Activated CD4-positive, alpha-beta T cell treated with anti-CD3 and anti-CD28 coated beads, Interleukin-2, amount 50 U/mL, for 1 hour (primary cell): Measurements from ENCODE around the gene SGCD.

Experiments
- DNase-seq: peaks from one replicate; pipeline ENCODE4 v3.0.0-alpha.2; 2020

The SGCD gene

DNA sequence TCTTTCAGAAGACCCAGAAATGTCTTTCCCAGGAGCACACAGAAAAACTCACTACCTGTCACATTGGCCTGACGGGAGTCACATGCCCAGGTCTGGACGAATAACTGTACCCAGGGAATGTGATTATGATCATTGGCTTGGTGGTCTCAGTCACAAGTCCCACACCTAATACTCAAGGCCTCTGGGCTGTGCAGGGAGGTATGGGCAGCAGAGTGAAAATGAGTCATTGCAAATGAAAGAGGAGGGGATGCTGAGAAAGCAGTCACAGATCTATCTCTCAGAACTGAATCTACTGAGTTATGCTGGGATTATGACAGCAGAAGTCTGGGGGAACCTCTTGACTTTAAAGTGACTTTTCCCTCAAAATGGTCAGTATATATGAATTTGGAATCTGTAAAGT is 36.9 kb downstream of the SGCD start:
- DNase-seq = no peak

DNA sequence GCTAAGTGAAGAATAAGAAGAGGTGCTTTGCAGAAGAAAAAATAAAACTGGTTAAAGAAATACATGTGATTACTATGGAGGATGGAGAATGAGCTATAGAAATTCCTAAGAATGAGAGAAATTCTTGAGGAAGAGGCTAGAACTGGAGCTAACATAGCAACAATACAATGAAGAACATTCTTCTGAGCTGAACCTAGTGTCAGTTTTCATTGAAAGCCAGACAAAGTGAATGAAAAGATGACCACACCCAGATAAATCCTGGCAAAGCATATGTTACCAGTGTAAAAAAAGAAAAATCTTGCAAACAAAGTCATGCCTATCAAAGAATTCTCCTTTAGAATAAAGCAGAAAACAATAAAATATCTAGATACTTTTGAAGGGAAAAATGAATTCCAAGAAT is 39.6 kb downstream of the SGCD start:
- DNase-seq = no peak

DNA sequence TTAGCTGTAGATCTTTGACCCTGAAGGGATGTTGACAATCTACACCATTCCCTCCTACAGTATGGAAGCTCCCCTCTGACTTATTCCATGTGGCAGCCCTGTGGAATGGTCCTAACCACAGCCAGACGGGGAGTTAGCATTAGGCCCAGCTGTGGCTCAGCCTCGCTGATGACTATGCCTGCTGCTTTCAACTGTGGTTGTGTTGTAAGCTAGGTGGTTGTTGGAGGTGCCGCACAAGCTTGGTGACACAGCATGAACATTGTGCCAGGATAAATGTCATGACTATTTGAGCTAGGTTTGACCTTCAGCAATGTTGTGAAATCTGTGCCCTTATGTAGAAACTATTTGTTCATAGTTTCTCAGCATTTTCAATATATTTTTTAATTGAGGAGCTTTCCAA is 40.6 kb downstream of the SGCD start:
- no peak for DNase-seq

DNA sequence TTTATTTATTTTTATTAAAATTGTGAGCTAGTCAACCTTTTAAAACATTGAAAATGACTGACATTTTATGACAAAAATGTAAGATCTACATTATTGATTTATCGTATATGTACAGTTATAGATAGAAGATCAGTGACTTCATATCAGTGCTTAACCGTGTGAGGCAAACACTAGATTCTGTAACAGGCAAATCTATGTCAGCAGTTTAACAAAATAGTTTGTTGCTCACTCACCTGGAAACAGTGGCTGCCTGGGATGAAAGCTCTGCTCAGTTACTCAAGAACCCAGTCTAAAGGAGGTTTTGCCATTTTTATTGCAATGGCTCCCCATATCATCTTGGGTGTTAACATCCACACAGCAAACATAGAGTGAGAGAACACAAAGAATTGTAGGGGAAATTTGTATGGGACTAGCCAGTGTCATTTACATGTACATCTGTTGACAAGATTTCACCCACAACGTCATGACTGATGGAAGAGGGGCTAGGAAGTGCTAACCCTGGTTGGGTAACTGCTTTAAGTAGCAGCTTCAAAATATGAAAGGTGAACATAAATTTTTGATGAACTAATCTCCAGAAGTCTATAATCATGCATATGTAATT is 49.0 kb downstream of the SGCD start:
- DNase-seq = no peak

DNA sequence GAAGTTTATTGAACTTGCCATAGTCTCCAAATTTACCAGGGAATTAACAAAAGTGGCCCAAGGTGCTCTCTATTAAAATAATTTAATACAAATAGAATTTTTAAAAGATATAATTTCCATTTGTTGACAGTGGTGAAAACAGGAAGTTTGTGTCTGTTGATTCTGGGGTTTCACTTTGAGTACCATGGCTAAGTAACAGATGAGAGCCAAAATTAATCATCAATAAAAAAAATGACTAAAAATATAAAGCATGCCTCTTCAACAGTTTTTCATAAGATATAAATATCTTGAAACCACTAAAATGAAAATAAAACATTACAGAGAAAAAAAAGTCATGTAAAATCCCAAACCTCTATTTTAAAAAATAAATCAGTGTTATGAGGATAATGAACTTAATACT is 49.8 kb downstream of the SGCD start:
- DNase-seq = no peak

DNA sequence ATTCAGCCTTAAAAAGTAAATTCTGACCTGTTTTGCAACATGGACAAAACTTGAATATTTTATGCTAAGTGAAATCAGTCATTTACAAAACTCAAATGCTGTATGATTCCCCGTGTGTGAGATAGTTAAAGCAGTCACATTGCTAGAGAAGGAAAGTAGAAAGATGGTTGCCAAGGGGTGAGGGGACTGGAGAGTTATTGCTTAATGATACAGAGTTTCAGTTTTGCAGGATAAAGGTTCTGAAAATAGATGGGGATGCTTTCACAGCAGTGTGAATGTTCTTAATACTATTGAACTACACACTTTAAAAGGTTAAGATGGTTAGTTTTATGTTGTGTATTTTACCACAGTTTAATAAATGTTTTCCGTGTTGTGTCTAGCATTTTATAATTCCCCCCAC is 51.2 kb downstream of the SGCD start:
- no peak for DNase-seq

DNA sequence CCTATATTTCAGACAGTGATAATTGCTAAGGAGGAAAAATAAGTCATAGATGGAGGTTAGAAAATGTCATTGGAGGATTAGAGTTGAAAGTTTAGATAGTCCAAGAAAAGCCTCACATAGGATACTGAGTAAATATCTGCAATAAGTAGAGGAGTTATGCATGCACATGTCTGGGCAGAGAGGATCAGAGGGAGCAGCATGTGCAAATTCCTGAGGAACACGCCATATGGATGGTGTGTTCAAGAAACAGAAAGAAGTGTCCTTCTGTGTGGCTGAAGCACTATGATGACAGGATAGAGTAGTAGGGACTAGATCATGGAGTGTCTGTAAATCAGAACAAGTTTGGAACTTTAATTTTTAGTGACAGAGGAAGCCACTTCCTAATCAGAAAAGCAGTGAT is 52.2 kb downstream of the SGCD start:
- DNase-seq = no peak

DNA sequence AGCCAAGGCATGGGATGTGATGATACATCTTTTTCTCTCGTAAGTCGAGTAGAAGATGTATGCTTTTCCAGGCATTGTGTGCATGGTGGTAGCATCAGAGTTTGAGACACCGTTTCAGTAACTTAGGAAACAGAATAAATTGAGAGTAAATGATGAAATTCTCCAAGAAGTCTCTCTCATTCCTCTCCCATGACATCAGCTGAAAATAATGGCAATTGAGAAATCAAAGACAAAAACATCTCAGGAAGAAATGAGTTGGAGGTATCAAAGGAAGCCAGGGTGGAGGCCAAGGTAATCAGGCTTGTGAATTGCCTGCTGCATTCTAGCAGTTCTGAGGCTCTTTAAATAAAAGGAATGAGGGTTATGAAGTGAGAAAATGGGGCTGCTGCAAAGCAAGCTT is 53.9 kb downstream of the SGCD start:
- no peak for DNase-seq

DNA sequence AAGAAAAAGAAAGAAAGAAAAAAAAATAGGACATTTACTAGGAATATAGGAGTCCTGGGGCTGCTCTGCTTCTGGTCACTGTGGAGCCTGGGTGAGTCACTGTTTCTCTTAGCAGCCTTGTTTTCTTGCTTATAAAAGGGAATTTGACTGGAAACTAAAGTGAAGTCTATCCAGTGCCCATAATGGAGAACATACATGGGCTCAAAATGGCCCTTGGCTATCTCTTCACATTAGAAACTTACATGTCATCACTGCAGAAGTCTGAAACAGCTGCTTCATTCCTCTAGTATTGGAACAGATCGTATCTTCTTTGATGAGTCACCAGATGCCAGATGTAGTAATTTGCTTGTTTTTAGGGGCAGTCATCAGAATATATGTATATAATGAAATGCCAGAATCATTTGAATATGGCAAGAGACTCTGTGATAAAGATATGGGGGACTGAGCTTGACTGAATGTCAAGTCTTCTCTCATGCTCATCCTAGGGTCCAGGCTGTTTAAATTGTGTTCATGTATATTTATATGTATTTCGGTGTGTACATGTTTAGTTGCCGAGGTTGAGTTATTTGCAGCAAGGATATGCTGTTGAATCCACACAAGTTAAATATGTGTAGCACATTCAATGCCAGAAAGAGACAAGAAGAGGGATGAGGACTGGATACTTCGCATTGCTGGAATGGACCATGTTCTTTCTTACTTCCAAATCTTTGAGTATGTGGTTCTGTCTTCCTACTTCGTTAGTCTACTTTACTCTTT is 56.7 kb downstream of the SGCD start:
- DNase-seq = no peak

DNA sequence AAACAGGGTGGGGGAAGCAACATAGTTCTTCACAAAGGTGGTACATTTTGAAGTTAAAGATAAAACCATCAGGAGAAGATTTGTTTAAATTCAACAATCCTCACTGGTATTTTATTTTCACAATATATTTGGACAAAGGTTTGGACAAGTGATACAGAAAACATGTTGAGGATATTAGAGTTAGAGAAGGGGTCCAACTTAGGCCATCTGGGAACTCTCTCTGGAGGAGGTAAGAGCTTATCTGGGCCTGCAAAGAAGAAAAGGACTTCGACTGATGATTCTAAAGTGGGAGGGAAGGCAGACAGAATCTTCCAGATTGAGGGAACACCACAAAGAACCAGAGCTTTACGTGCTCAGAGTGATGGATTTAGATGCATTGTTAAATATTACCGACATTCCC is 58.5 kb downstream of the SGCD start:
- no peak for DNase-seq

DNA sequence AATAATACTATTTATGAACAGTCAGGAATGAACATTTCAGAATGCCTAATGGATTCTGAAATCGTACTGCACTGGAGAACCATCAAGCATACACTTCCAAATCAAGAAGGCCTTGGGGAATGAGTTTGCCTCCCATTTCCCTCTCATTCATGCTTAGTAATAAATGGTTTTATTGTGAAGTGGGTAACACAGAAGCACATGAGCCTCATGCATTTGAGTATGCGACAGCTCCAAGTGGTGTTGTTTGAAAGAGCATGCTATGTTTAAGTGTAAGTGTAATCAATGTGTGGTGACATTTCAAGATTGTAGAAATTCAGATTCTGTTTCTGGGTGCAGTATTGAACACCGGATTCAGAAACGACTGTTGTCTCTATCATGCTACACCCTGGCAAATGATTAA is 60.0 kb downstream of the SGCD start:
- DNase-seq = no peak

DNA sequence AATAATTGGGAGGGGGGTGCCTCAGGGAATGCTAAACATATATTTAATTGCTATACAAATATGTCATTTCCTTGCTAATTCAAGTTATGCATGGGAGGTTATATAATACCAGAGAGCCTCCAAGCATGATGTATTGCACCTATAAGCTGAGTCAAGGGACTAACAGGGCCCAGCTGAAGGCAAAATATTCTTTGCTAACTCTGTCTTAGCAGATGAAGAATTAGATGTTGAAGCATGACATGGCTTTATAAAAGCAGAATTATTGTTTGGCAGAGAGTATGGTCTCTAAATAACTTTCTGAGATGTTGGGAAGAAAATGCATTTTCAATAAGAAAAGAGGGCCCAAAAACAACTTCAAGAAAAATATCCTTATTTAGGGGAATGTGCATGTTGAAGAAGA is 60.4 kb downstream of the SGCD start:
- DNase-seq = no peak

DNA sequence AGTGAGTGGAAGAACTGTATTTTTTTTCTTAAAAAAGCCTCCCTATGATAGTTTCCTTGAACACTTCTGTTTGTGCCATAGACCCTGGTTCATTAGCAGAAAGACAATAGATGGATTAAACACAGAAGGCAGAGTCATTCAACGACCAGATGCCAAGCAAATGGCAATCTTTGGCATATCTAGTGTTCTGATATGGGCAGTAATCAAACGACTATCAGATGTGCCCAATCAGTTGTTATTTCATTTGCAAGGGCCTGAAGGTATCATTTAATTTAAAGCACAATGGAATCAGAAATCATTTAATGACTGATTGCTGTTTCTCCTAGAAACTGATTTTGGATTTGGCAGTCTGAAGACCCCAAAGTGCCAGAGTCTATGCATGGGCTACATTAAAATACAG is 61.3 kb downstream of the SGCD start:
- DNase-seq = no peak

DNA sequence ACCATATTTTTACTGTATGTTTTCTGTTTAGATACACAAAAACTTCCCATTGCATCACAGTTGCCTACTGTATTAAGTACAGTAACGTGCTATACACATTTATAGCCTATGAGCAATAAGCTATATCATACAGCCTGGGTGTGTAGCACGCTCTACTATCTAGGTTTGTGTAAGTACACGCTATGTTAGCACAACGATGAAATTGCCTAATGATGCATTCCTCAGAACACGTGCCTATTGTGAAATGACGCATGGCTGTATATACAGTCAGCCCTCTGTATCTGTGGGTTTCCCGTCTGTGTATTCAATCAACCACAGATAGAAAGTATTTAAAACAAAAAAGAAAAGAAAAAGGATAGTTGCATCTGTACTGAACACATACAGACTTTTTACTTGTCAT is 64.2 kb downstream of the SGCD start:
- DNase-seq = no peak

DNA sequence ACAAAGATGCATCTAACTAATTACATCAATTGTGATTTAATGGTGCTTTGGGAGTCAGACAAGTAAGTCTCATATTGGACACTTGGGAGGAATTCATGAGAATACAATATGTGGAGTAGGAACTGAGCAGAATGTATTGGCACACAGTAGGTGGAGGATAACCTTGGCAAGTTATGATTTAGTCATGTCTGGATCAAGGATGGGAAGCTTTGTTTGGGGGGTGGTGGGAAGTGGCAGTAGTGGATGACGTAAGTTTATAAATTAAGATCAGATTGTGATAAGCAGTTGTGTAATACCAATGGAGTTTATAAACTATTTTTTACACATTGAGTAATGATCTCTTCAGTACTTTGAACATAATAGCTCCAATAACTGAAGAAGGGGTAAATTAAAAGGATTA is 67.0 kb downstream of the SGCD start:
- no peak for DNase-seq

DNA sequence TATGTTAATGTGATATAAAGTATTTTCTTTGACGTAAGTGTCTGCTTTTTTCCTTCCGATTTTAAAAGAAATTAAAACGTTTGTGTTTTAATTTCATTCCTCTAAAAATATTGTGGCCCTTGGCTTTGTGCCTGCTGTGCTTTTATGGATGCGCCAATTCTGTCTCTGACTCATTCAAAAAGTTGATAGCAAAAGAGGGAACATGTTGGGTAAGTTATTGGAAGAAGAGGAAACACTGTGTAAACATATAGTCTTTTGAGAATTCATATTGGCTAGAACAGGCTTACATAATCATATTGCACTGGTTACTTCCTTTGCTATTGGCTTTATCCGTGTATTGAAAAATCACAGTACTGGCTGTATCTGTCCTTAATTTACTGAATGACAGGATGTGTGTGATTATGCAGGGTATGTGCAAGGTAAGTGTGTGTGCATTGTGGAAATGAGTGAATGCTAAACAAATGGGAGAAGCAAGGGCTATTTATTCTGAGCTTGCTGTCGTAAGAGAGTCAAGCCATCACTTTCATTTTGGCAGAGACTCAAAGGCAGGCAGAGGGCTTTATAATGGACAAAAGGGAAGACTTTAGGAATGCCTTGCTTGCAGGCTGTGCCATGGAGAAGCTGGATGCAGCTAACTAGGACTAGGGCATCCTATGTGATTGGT is 67.8 kb downstream of the SGCD start:
- DNase-seq = no peak

DNA sequence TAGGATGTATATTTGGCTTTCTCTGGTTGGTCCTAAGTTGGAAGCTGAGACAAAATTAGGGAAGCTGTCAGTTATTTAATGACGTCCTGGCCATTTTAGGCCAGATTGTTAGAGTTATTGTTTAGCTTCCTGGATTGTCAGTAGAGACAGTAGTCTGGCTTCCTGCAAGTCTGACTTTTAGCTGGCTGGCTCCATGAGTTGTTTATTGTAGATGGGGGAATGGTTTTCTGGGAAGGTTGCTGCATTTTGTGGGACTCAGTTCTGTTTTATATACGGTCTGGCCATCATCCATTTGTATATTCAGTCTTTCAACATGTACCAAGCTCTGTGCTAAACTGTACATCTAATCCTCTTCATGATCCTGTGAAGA is 68.3 kb downstream of the SGCD start:
- no peak for DNase-seq

DNA sequence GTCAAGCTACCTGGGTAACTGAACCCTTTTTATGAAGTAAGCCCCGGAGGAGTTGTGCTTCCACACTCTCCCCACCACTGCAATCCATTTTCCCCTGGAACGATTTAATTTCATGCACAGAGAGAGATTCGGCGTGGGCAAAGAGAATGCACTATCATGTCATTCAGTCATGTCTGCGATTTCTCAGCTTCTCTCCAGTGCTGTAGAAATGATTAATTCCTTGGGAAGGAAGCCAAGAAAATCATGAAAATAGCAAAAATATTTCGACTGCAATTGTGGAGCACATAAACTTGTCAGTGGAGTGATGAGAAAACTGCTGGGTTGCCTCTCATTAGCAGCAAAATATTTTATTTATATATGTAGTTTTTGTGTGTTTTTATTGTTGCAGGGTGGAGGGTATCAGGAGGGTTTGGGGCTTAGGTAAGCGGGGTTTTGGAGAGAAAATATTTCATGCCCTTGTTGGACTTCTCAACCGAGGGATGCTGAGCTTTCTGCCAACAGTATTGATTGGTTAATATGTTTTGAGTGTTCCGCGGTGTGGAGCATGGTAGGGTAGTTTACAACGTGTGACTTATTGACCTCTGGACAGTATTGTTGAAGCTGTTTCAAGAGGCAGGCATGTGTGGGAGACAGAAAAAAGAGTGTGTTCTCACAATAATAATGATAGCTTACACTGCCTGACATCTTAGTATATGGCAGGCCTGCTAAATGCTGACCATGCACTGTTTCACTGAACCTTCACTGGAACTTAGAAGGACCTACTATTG is 69.3 kb downstream of the SGCD start:
- no peak for DNase-seq

DNA sequence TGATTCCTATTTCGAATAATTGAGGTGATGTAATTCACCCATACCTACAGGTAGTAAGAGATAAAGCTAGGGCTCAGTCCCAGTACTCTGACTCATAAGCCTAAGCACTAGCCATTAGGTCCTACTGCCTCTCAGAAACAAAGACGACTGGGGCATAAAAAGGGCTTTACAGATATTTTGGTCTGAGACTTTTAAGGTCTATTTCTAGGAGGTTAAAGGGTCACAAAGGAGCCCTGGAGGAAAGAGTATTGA is 69.8 kb downstream of the SGCD start:
- no peak for DNase-seq

DNA sequence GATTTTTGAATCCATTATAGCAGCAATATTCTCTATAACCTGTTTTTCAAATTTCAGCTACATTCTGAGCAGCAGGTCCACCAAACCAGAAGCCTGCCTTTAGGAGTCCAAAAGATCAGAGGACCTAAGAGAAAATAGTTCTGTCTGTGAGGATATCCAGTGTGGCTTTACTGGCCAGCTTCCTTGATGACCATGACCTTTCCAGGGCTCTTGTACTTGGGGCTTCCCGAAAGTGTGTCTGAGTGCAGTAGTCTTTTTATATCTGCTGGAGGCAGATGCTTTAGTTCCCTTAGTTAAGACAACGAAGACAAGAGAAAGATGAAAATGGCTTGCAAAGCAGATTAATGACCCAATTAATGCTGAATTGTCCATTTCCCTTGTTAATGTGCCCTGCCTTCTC is 72.4 kb downstream of the SGCD start:
- no peak for DNase-seq

DNA sequence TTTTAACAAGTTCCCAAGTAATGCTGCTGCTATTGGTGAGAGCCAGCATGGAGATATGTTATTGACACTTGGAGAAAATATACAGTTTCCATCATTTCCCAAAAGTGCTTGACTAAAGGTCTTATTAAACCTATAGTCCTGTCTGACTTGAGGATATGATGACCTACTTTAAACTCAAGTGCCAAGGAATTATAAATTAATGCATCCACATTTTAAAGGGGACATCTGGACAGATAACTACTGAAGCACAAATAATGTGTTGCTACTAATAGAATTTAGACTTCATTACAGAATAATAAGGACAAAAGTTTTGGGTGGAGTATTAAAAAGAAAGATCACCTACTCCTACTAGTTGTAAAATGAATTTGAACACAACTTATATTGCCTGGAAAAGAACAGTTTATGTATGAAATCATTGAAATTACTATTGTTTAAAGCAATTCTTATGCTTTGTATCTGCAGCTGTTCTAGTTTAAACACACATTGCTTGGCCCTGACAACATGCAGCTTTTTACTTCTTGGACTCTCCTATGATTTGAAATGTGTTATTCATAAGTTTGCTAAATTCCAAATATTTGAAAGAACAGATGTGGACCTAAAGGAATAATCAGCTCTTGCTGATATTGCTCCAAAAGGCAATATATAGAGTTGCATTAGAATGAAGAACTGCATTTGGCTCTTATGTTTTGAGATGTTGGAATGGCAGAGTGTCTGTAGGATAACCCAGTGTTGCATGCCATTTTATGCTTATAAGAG is 73.4 kb downstream of the SGCD start:
- no peak for DNase-seq

DNA sequence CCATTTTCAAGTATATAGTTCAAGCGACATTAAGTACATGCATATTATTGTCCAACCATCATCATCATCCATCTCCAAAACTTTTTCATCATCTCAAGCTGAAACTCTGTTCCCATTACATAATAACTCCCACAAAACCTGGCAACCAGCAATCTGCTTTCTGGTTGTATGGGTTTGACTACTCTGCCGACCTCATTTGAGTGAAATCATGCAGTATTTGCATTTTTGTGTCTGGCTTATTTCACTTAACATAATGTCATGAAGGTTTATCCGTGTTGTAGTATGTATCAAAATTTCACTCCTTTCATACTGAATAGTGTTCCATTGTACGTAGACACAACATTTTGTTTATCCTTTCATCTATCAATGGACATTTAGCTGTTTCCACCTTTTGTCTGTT is 74.8 kb downstream of the SGCD start:
- no peak for DNase-seq

DNA sequence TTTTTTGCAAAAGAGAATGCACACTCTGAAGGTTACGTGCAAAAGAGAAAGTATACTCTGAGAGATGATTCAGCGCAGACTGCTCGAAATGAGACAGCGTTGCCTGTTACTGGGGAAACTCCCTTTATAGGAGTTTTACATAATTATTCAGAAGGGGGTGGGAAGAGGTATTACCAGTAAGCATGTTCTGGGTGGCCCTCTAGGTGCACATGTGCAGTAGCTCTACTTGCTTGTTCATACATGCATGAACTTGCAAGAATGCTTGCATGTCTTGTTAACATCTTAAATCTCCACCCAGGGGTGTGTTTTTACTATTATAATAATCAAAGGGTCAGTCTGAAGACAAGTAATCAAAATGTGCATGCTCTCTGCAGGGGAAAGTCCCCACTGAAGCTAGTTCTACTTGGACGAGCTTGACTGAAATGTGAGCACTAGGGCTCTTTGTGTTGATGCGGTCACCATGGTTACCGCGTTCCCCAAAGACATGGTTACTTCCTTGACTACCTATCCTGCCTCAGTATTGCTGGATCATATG is 75.5 kb downstream of the SGCD start:
- DNase-seq = peak; percentile 20
